T-helper 9 cell (primary cell): ENCODE results near the gene C21orf91.
A peak's percentile ranks its signal among the peaks of the same experiment; 100 is the strongest.
"Not testable (repeated sequence)": the region's sequence is repeated elsewhere in the genome, so short reads cannot be mapped to it uniquely, and the experiment has no call there.

ENCODE experiments used
- DNase-seq: peaks from one replicate; pipeline ENCODE4 v3.0.0-alpha.2; 2020

The C21orf91 gene

DNA sequence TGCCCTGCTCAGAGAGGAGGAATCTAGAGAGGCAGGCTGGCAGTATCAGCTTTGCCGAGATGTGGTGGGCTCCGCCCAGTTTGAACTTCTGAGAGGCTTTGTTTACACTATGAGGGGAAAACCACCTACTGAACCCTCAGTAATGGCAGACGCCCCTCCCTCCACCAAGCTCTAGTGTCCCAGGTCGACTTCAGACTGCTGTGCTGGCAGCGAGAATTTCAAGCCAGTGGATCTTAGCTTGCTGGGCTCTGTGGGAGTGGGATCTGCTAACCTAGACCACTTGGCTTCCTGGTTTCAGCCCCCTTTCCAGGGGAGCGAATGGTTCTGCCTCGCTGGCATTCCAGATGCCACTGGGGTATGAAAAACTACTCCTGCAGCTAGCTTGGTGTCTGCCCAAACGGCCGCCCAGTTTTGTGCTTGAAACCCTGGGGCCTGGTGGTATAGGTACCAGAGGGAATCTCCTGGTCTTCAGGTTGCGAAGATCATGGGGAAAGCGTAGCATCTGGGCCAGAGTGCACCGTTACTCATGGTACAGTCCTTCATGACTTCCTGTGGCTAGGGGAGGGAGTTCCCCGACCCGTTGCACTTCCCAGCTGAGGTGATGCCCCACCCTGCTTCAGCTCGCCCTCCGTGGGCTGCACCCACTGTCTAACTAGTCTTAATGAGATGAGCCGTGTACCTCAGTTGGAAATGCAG is 43.6 kb downstream of the C21orf91 start:
- DNase-seq = peak; percentile 44

DNA sequence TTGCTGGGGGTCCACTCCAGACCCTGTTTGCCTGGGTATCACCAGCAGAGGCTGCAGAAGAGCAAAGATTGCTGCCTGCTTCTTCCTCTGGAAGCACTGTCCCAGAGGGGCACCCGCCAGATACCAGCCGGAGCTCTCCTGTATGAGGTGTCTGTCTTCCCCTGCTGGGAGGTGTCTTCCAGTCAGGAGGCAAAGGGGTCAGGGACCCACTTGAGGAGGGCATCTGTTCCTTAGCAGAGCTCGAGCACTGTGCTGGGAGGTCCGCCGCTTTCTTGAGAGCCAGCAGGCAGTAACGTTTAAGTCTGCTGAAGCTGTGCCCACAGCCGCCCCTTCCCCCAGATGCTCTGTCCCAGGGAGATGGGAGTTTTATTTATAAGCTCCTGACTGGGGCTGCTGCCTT is 44.1 kb downstream of the C21orf91 start:
- not testable (repeated sequence) for DNase-seq

DNA sequence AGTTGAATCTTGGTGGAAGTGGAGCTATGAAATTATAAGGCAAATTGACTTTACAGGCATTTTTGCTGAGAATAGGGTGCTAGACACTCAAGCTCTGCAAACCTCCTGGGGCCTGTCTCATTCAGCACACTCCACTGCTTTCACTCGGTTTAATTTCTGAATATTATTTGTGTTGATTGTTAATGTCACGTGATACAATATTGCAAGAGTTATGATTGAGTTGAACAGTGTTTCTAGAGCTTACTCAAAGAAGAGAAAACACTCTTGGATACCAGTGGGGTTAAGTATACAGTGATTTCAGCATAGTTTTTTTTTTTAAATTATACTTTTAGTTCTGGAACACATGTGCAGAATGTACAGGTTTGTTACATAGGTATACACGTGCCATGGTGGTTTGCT is 49.7 kb downstream of the C21orf91 start:
- DNase-seq = no peak

DNA sequence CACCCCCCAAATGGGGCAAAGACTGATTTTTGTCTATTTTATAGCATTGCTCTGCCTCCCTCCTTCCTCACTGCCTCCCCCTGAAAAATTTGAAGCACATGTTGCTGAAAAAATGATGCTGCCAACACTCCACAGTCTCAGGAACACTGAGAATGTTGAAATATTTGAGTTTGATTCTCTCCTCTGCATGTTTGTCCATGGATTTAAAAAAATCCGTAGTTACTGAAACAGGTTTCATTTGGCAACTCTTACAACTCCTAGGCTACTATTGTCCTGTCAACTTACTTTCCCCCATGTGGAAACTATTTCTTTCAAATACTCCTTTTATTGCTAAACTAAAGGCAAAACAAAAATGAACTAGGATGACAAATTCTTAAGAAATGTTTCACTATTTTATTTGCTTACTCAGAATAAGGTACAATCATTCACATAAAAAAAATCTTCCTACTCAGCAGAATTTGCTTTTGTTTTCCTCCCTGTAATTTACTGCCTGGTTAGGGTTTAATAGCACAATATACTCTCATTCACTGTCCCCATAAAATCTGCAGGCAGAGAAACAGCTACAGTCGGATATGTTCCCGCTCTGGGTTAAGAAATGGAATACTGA is 50.2 kb downstream of the C21orf91 start:
- DNase-seq = no peak

GRCh38 chr21:17765207-17765606 is 53.9 kb downstream of the C21orf91 start:
- DNase-seq = no peak

- DNase-seq = no peak
Measured at GRCh38 chr21:17763288-17764037, 55.7 kb downstream of the C21orf91 start.

- no peak for DNase-seq
Measured at GRCh38 chr21:17759511-17760178, 59.5 kb downstream of the C21orf91 start.

DNA sequence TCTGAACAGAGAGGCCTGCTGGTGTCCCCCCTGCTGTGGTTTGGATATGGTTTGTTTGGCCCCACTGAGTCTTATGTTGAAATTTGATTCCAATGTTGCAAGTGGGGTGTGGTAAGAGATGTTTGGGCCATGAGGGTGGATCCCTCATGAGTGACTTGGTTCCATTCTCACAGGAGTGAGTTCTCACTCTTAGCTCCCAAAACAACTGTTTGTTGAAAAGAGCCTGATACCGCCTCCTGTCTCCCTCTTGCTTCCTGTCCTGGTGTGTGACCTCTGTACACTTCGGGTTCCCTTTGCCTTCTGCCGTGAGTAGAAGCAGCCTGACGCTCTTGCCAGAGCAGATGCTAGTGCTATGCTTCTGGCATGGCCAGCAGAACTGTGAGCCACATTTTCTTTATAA is 60.5 kb downstream of the C21orf91 start:
- DNase-seq = no peak

GRCh38 chr21:17757671-17758070 is 61.5 kb downstream of the C21orf91 start:
- no peak for DNase-seq

DNA sequence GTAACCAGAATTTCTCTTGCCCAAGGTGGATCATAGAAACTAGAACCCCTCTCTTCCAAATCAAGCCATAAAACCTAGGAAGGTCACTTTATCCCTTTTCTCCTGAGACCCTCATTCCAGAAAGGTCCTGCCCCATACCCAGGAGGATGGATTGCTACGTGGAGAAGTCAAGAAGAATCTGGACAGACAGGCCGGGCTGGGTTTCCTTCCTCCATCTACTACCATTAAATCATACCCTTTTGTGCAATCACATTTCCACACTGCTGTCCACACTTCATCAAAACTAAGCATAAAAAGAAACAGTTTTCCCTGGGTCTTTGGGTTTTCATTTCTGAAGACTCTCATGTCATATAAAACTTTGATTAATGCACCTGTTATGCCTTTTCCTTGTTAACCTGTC is 65.4 kb downstream of the C21orf91 start:
- DNase-seq = no peak

GRCh38 chr21:17752171-17752570 is 67.0 kb downstream of the C21orf91 start:
- no peak for DNase-seq

DNA sequence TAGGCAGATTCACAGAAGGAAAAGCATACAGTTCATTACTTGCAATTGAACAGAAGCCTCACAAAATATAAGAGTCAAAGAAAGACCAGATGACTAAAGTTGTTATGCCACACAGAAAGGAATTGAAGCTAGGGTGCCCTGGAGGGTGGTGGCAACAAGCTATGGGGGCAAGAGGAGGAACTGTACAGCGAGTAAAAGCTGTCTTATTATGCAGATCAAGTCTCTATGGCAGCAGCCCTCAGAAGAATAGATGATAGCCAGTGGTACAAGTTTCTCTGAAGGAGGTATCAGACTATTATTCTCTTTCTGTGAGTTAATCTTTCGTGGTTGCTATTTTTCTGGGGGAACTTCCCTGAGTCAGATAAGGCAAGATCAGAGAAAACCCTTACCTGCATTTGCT is 72.2 kb downstream of the C21orf91 start:
- DNase-seq = no peak

DNA sequence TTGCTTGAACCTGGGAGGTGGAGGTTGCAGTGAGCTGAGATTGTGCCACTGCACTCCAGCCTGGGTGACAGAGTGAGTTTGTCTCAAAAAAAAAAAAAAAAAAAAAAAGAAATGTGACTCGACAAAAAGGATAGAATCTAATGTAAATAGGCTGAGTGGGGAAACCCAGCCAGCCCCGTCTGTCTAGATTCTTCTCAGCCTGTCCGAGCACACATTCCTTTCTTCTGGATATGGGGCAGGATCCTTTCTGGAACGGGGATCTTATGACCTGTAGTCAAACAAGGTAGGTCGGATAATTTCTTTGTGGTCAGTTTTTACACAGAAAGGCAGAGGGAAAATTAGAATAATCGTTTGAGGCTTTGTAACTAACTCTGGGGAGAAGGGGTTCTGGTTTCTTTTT is 74.1 kb downstream of the C21orf91 start:
- DNase-seq = no peak

GRCh38 chr21:17742940-17743592 is 76.1 kb downstream of the C21orf91 start:
- no peak for DNase-seq

DNA sequence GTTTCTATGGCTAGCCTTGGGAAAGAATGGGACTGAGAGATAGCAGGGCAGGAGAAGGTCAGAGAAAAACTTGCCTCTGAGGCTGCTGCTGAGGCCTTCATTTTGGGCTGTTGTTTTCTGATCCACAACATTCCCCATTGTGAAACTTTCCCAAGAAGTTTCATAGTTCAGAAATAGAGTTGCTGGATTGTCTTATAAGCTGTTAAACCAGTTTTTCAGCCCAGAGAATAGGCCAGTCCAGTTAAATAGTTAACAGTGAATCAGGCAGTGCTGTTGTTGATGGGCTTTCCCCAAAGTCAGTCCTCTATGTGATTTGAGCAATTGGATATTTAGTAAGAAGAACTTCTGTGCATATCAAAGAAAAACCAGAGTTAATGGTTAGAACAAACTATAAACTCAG is 77.0 kb downstream of the C21orf91 start:
- DNase-seq = no peak
